GM10266 (cell line): ENCODE results near the gene MYRF.
A peak's percentile ranks its signal among the peaks of the same experiment; 100 is the strongest.

ENCODE experiments used
- DNase-seq: peaks from one replicate; pipeline ENCODE4 v3.0.0; 2012; ENCODE audit errors: extremely low spot score
- CTCF ChIP-seq: IDR thresholded peaks from 2 replicates; pipeline ENCODE4 v1.5.1; 2012; ENCODE audit warnings: mild to moderate bottlenecking, low read depth; ENCODE audit not compliant: control insufficient read depth, insufficient read depth; ENCODE audit errors: missing control alignments

Gene MYRF

GRCh38 chr11:61833926-61834277, 81.5 kb downstream of the MYRF start:
- no peak for DNase-seq
- no peak for TF ChIP-seq CTCF

- no peak for TF ChIP-seq CTCF
- DNase-seq: peak; percentile 87
These were observed 82.0 kb downstream of the MYRF start for GRCh38 chr11:61834278-61835048.

GRCh38 chr11:61836193-61836592, 83.8 kb downstream of the MYRF start:
- no peak for DNase-seq

GRCh38 chr11:61837411-61838005, 85.1 kb downstream of the MYRF start:
- no peak for DNase-seq
- no peak for TF ChIP-seq CTCF

More at GRCh38 chr11:61836193-61836592, 83.8 kb downstream of the MYRF start:
- TF ChIP-seq CTCF: no peak
